KOPT-K1 (cell line): ENCODE data around the gene LARGE1.

Experiments used
- H3K27ac ChIP-seq: fragments of 200-600 bp; sonication (generic); 2 replicates; pipeline ENCODE4 v1.5.1; 2016; ENCODE audit warnings: antibody characterized with exemption, mild to moderate bottlenecking, low read depth, low read length; ENCODE audit not compliant: poor library complexity, severe bottlenecking
- H3K36me3 ChIP-seq: fragments of 200-600 bp; sonication (generic); 2 replicates; pipeline ENCODE4 v1.5.1; 2017; ENCODE audit warnings: antibody characterized with exemption, mild to moderate bottlenecking, low read length, moderate library complexity; ENCODE audit not compliant: insufficient read depth
- H3K9me3 ChIP-seq: fragments of 200-600 bp; sonication (generic); 2 replicates; pipeline ENCODE4 v1.5.1; 2017; ENCODE audit warnings: antibody characterized with exemption, low read length, mild to moderate bottlenecking; ENCODE audit not compliant: insufficient read depth, poor library complexity, severe bottlenecking

LARGE1 gene

DNA sequence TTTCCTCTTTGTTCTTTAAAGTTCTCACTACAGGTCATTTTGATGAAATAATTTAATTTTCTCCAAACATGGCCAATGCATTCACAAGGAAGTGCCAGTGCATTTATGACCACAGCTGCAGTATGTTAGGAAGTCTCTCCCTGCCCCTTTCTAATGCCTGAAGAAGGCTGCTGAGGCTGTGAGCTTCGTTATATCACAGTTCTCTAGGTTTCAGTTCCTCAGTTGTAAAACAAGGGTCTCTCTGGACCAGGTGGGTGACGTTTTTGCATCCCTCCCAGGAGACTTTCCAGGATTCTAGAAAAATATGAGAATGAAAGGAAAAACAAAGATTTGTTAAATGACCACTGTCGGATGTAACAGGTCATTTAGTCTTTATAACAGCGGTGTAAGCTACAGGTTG, 171.6 kb downstream of the LARGE1 start:
- no peaks in the 10 kb centered on the region for H3K36me3 ChIP-seq
- H3K9me3 ChIP-seq: peaks cover 4% of the 10 kb centered on the region
- H3K27ac ChIP-seq: no peak overlapping the region

DNA sequence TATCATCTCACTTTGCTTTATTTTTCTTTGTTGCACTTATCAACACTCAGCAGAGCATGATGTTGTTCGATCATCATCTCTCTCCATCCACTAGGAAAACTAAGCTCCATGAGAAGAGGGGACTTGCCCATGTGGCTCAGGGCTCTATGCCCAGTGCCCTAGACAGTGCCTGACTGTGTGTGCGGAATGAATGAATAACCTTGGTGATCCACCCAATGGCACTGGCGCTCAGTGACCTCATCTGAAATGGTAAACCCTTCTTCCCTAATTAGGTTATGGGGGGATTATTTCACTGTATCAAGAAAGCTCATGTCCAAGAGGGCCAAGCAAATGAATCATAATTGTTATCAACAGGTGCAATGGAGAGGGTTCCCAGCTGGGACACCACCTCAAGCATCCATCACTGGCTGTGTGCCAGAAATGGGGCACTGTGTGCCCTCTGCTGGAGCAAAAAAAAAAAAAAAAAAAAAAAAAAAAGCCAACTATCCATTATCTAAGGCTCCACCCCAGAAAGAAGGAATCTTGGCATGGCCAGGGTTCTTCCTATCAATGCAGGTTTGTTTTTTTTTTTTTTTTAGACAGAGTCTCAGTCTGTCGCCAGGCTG, 172.6 kb downstream of the LARGE1 start:
- Histone ChIP-seq H3K36me3 (no peaks in the 10 kb centered on the region), H3K9me3 (peaks cover 4% of the 10 kb centered on the region), H3K27ac (no peak overlapping the region)

DNA sequence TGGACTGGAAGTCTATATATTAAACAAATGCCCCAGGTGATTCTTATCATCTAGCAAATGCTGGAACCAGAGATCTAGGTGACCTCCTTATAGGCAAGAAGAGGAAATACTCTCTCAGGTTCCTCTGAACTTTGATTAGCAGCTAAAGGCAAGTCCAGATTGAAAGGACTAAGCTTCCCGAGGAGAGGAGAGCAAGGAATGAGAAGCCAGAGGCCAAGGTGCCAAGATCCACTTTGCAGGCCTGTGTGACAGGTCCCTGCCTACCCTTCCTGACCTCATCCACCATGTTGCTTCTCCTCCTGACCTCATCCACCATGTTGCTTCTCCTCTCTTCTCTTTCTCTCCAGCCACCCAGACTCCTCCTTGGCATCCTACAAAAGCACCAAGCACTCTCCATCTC, 173.2 kb downstream of the LARGE1 start:
- Histone ChIP-seq H3K9me3 (peaks cover 4% of the 10 kb centered on the region), H3K27ac (no peak overlapping the region), H3K36me3 (no peaks in the 10 kb centered on the region)

DNA sequence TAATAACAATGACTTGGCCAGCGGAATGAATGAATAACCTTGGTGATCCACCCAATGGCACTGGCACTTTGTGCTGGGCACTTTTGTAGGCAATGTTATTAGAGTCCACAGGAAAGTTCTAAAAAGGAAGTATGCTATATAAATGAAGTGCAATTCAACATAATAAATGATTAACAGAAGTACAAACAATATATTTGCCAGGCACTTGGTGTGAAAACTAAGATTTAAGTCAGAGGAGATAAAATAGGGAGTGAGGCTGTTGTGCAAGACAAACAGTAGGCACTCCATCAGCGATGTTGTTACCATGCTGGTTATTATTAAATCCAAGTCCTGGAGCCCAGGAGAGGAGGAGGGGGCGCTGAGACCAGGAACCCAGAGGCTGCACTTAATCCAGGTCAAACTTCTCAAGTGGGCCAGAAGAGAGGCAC, 173.8 kb downstream of the LARGE1 start:
- H3K9me3 ChIP-seq: peaks cover 4% of the 10 kb centered on the region
- H3K27ac ChIP-seq: no peak overlapping the region
- no peaks in the 10 kb centered on the region for H3K36me3 ChIP-seq

DNA sequence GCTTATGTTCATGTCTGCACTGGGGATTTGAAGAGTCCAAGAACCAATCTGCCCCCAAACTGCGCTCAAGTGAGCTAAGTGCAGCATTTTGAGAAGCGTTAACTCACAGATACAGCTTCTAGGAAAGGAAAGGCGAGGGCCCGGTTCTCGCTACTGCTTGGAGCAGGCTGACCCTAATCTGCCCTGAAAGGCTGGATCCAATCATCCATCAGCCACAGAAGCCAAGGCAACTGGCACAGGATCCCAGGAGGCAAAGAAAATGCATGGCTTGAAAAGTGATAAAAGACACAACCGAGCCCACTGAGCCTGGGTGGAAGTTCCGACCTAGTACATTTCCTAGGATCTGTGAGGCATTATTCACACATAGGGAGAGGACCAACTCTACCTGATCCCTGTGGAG, 174.8 kb downstream of the LARGE1 start:
- H3K27ac ChIP-seq: no peak overlapping the region
- H3K9me3 ChIP-seq: peaks cover 4% of the 10 kb centered on the region
- no peaks in the 10 kb centered on the region for H3K36me3 ChIP-seq

DNA sequence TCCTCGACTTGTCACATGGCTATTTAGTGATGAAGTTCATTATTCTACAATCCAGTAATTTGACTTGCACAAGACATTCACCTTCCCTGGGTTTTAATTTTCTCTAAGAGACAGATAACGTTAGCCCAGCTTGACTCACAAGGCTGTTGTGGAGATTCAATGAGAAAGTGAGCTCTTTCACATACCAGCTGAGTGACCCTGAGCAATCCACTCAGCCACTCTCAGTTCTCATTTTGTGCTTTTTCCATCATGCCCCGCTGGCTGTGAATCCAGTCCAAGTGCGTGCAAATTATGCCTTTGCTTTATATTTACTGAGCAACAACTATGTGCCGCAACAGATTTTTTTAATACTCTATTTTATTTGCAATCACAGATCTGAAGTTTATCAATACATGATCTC, 176.5 kb downstream of the LARGE1 start:
- H3K9me3 ChIP-seq: peaks cover 4% of the 10 kb centered on the region
- no peaks in the 10 kb centered on the region for H3K36me3 ChIP-seq
- H3K27ac ChIP-seq: no peak overlapping the region

DNA sequence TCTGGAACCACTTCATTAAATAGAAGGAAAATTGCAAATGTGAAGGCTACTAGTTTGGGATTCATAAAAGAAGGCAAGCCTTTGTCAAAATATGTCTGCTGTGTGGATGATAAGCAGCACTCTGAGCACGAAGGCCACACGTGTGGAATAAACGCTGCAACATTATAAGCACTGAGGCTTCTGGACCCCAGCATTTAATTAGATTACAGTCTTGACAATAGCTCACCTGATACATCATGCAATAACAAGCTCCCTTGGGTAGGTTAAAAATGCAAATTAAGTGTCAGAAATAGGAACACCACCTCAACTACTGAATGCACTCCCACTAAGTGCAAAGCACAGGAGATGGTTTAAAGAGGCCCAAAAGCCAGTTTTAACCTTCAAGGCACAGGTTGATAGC, 179.3 kb downstream of the LARGE1 start:
- Histone ChIP-seq H3K9me3 (peaks cover 4% of the 10 kb centered on the region), H3K36me3 (no peaks in the 10 kb centered on the region), H3K27ac (no peak overlapping the region)

DNA sequence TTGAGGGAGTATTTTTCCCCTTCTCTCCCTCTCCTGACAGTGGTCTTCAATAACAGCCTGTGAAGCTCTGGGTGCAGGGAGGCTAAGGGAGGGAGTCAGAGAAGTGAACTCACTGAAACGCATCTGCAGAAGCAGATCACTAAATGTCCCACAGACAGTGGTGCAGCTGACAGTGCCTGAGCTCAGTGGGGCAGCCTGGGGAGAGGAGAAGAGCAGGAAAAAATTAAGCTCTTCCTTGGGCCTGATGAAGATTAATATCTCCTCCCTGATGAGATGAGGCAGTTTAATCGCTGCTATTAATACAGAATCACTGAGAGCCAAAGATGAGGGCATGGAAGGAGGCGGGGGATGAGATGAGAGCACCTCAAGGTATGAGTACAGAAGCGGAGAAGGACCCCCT, 180.8 kb downstream of the LARGE1 start:
- Histone ChIP-seq H3K36me3 (no peaks in the 10 kb centered on the region), H3K9me3 (peaks cover 2% of the 10 kb centered on the region), H3K27ac (no peak overlapping the region)

DNA sequence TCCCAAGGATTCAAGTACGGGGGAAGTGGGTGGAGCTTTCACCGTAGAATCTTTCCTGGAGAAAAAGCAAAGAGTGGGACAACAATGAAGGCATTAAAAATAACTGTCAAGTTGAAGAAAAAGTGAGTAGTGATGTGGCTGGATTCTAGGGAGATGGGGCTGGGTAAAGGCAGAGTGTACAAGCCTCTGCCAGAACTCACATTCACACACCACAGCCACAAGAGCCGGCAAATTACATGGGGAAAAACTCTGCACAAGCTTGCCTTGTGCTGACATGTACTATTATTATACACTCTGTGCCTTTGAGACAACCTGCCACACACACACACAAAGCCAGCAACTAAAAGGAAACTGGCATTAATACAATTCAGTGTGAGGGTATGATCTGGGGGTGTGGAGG, 182.6 kb downstream of the LARGE1 start:
- H3K9me3 ChIP-seq: no peaks in the 10 kb centered on the region
- H3K36me3 ChIP-seq: no peaks in the 10 kb centered on the region
- H3K27ac ChIP-seq: no peak overlapping the region

DNA sequence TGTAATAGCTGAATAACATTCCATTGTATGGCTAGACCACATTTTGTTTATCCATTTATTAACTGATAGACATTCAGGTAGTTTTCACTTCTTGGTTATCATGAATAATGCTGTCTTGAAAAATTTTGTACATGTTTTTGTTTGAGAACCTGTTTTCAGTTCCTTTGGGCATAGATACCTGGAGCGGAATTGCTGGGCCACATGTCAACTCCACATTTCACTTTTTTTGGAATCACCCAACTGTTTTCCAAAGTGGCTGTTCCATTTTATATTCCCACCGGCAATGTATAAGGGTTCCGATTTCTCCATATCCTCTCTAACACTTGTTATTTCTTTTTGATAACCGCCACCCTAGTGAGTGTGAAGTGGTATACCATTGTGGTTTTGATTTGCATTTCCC, 184.3 kb downstream of the LARGE1 start:
- no peaks in the 10 kb centered on the region for H3K9me3 ChIP-seq
- no peak overlapping the region for H3K27ac ChIP-seq
- H3K36me3 ChIP-seq: no peaks in the 10 kb centered on the region

DNA sequence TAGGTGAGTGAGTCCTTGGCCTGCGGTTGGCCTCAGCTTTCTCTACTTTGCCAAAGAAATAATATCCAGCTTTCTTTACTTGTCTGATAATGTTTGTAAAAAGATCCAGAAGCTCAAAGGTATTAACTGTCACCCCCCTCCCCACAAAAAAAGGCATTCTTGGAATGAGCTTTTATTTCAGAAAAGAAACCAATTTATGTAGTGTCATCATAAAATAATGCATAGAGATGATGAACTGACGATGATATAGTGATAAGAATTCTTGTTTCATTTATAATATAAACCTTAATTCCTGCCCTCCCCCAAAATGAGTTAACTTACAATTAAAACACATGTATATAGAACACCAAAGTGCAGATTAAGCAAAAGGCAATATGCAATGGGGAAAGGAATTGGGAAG, 191.4 kb downstream of the LARGE1 start:
- Histone ChIP-seq H3K9me3 (no peaks in the 10 kb centered on the region), H3K27ac (no peak overlapping the region), H3K36me3 (no peaks in the 10 kb centered on the region)

DNA sequence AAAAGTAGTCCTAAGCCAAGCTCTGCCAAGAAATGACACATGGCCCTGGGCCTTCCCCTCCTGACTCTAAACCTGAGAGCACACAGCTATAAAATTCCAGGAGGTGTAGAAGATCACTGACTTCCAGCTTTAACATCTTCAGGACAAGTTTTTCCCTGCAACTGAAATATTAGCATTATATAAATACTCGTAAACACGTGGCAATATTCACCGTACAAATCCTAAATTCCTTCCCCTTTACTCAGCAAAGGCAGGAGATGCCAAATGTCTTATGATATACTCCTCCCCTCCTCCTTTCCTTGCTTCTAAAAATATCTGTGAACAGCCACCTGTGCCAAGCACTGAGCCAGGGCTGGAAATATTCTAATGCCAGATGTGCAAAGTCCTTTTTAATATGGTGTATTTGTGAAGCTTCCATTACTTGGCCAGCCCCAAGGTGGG, 194.0 kb downstream of the LARGE1 start:
- Histone ChIP-seq H3K36me3 (no peaks in the 10 kb centered on the region), H3K27ac (no peak overlapping the region), H3K9me3 (no peaks in the 10 kb centered on the region)

DNA sequence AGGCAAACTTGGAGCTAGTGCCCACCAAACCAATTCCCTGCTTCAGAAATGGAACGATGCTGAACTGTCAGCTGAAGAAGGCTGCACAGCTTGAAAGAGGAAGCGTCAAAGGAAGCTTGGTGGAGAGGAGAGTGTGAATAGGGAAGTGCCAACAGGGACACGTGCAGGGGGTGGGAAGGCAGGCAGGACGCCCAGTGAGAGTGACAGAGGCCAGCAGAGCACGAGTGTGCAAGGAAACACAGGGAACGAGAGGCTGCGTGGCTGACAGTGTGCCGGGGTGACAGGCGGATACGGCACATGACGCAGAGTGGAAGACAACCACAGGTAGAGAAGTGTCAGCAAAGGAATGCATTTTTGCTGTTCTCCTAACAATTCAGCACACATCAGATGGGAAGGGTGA, 196.4 kb downstream of the LARGE1 start:
- Histone ChIP-seq H3K36me3 (no peaks in the 10 kb centered on the region), H3K27ac (no peak overlapping the region)

DNA sequence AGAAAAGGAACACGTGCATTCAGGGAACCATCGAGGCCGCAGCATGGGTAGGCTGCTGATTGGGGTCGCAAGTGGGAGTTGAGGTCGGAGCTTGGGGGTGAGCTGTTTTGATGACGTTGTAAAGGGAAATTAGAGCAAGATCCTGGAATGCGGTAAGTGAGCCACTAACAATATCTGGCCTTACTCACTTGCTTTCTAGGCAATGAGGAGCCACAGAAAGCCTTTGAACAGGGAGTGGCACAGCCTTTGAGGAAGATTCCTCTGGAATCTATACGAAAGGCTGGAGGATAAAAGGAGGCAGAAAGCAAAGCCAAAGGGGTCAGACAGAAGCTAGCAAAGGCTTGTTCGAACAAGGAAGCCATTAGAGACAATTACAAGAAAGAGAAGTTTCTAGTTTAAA, 197.5 kb downstream of the LARGE1 start:
- Histone ChIP-seq H3K36me3 (no peaks in the 10 kb centered on the region), H3K27ac (no peak overlapping the region), H3K9me3 (no peaks in the 10 kb centered on the region)

More for the DNA sequence above, 196.4 kb downstream of the LARGE1 start:
- no peaks in the 10 kb centered on the region for H3K9me3 ChIP-seq

DNA sequence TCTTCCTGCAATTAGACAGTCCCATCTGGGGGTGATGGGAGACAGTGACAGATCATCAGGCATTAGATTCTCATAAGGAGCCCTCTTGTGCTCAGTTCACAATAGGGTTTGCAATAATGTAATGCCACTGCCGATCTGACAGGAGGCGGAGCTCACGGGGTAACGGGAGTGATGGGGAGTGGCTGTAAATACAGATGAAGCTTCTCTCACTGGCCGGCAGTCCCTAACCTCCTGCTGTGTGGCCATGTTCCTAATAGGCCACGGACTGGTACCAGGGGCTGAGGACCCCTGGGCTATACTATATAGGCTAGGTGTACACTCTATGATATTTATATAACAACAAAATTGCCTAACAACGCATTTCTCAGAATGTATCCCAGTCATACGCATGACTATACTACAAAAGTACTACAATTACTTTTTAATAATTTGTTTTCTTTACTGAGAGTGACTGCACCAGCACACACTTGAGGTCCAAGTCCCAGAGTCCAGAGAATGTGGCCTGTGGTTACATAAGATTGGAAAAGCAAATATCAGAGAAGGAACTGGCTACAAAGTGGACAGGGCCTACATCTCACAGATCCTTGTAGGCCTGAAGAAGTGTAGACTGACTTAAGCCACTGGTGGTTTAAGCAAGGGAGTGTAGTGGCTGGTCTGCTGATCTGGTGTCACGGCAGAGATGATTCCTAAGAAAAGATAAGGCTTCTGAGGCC, 200.0 kb downstream of the LARGE1 start:
- Histone ChIP-seq H3K9me3 (no peaks in the 10 kb centered on the region), H3K36me3 (no peaks in the 10 kb centered on the region), H3K27ac (no peak overlapping the region)
